WTC11 (cell line): ENCODE data around the gene MOB3B. TPM values are rescaled to one million over a fixed set of nuclear protein-coding genes. Genes with fewer than 3 reads are reported as not detected.

Source experiments
- ATAC-seq: fragments of 200-7000 bp; cut with Tn5 transposase; 2 replicates; pipeline ENCODE4 v1.10.0; 2021; ENCODE audit warnings: mild to moderate bottlenecking, moderate library complexity
- CTCF ChIA-PET: fragments of 300-600 bp; sonication (Branson Sonifier 250); formaldehyde crosslinking; loops from one replicate; lab custom pipeline; 2021; ENCODE audit warnings: antibody characterized with exemption; lab: Charles Lee
- POLR2A ChIA-PET: fragments of 350-600 bp; sonication (Branson Sonifier 250); formaldehyde crosslinking; loops from one replicate; lab custom pipeline; 2021; ENCODE audit warnings: antibody characterized with exemption; lab: Charles Lee
- DNase-seq: peaks from one replicate; pipeline ENCODE4 v3.0.0; 2021; ENCODE audit warnings: low spot score
- H3K27ac Mint-ChIP-seq: 2 replicates; pipeline ENCODE4 v1.8.0; 2021; ENCODE audit warnings: mixed read lengths
- H3K27me3 Mint-ChIP-seq: 2 replicates; pipeline ENCODE4 v1.8.0; 2021; ENCODE audit warnings: low read depth, mild to moderate bottlenecking, moderate library complexity, mixed read lengths
- H3K36me3 Mint-ChIP-seq: 2 replicates; pipeline ENCODE4 v1.8.0; 2021; ENCODE audit warnings: mixed read lengths
- H3K4me1 Mint-ChIP-seq: 2 replicates; pipeline ENCODE4 v1.8.0; 2022; ENCODE audit warnings: mixed read lengths
- H3K4me3 Mint-ChIP-seq: 2 replicates; pipeline ENCODE4 v1.8.0; 2021; ENCODE audit warnings: mild to moderate bottlenecking, moderate library complexity, mixed read lengths
- H3K9me3 Mint-ChIP-seq: 2 replicates; pipeline ENCODE4 v1.8.0; 2021; ENCODE audit warnings: mixed read lengths
- ATF3 ChIP-seq: sonication (generic); formaldehyde crosslinking; conservative IDR thresholded peaks from 2 replicates; pipeline ENCODE4 v1.8.1; 2022; ENCODE audit warnings: mild to moderate bottlenecking, missing genetic modification reagents
- ATF6 ChIP-seq: sonication (generic); formaldehyde crosslinking; IDR thresholded peaks from 2 replicates; pipeline ENCODE4 v1.8.1; 2023; ENCODE audit warnings: mild to moderate bottlenecking, missing genetic modification reagents
- CREM ChIP-seq: sonication (generic); formaldehyde crosslinking; IDR thresholded peaks from 2 replicates; pipeline ENCODE4 v1.8.1; 2022; ENCODE audit warnings: mild to moderate bottlenecking, missing genetic modification reagents, moderate library complexity
- FOXK1 ChIP-seq: sonication (generic); formaldehyde crosslinking; IDR thresholded peaks from 2 replicates; pipeline ENCODE4 v1.8.0; 2022; ENCODE audit warnings: mild to moderate bottlenecking, moderate library complexity, missing genetic modification reagents
- GTF2I ChIP-seq: fragments of 250-450 bp; sonication (Bioruptor Pico); conservative IDR thresholded peaks from 2 replicates; pipeline ENCODE4 v1.4.0; 2021; ENCODE audit warnings: mild to moderate bottlenecking
- HMGXB4 ChIP-seq: sonication (generic); formaldehyde crosslinking; IDR thresholded peaks from 2 replicates; pipeline ENCODE4 v1.8.1; 2023; ENCODE audit warnings: mild to moderate bottlenecking, moderate library complexity, missing genetic modification reagents
- JAZF1 ChIP-seq: fragments of 250-450 bp; sonication (Bioruptor Pico); IDR thresholded peaks from 2 replicates; pipeline ENCODE4 v1.9.0; 2021; ENCODE audit warnings: moderate library complexity, mild to moderate bottlenecking, inconsistent platforms
- MAX ChIP-seq: sonication (generic); formaldehyde crosslinking; IDR thresholded peaks from 2 replicates; pipeline ENCODE4 v1.8.0; 2022; ENCODE audit warnings: mild to moderate bottlenecking, missing genetic modification reagents
- MYBL2 ChIP-seq: sonication (generic); formaldehyde crosslinking; IDR thresholded peaks from 2 replicates; pipeline ENCODE4 v1.8.1; 2023; ENCODE audit warnings: mild to moderate bottlenecking, moderate library complexity, missing genetic modification reagents
- NFE2L1 ChIP-seq: sonication (generic); formaldehyde crosslinking; IDR thresholded peaks from 2 replicates; pipeline ENCODE4 v1.8.1; 2023; ENCODE audit warnings: missing genetic modification reagents
- PRRX2 ChIP-seq: fragments of 250-450 bp; sonication (Bioruptor Pico); IDR thresholded peaks from 2 replicates; pipeline ENCODE4 v1.8.0; 2021; ENCODE audit warnings: mild to moderate bottlenecking
- SOX15 ChIP-seq: fragments of 250-450 bp; sonication (Bioruptor Pico); IDR thresholded peaks from 2 replicates; pipeline ENCODE4 v1.9.0; 2021; ENCODE audit warnings: mild to moderate bottlenecking
- SP1 ChIP-seq: sonication (generic); formaldehyde crosslinking; conservative IDR thresholded peaks from 2 replicates; pipeline ENCODE4 v1.8.1; 2022; ENCODE audit warnings: missing genetic modification reagents
- TEAD1 ChIP-seq: sonication (generic); formaldehyde crosslinking; IDR thresholded peaks from 2 replicates; pipeline ENCODE4 v1.8.0; 2022; ENCODE audit warnings: mild to moderate bottlenecking, missing genetic modification reagents
- USF1 ChIP-seq: sonication (generic); formaldehyde crosslinking; IDR thresholded peaks from 2 replicates; pipeline ENCODE4 v1.8.0; 2022; ENCODE audit warnings: mild to moderate bottlenecking, missing genetic modification reagents
- USF2 ChIP-seq: sonication (generic); formaldehyde crosslinking; IDR thresholded peaks from 2 replicates; pipeline ENCODE4 v1.8.1; 2023; ENCODE audit warnings: mild to moderate bottlenecking, missing genetic modification reagents, moderate library complexity
- ZBTB21 ChIP-seq: sonication (generic); formaldehyde crosslinking; IDR thresholded peaks from 2 replicates; pipeline ENCODE4 v1.8.1; 2023; ENCODE audit warnings: mild to moderate bottlenecking, missing genetic modification reagents, borderline replicate concordance
- ZNF121 ChIP-seq: sonication (generic); formaldehyde crosslinking; IDR thresholded peaks from 2 replicates; pipeline ENCODE4 v1.8.0; 2023; ENCODE audit warnings: missing genetic modification reagents
- ZNF232 ChIP-seq: sonication (generic); formaldehyde crosslinking; IDR thresholded peaks from 2 replicates; pipeline ENCODE4 v1.8.0; 2022; ENCODE audit warnings: mild to moderate bottlenecking, missing genetic modification reagents
- ZNF317 ChIP-seq: sonication (generic); formaldehyde crosslinking; IDR thresholded peaks from 2 replicates; pipeline ENCODE4 v1.8.1; 2023; ENCODE audit warnings: low read depth, mild to moderate bottlenecking, moderate library complexity, missing genetic modification reagents, borderline replicate concordance
- ZNF416 ChIP-seq: fragments of 250-450 bp; sonication (Bioruptor Pico); IDR thresholded peaks from 2 replicates; pipeline ENCODE4 v1.9.0; 2021; ENCODE audit warnings: mild to moderate bottlenecking, inconsistent platforms
- total RNA-seq: library from RNA; stranded (reverse); gene quantifications from 3 replicates; pipeline ENCODE4 v1.2.3, GENCODE V29; 2021

MOB3B gene
- total RNA-seq, 1 experiment from 2014 or later, result 25.1 TPM

GRCh38 chr9:27573634-27574590 is 44.3 kb upstream of the MOB3B start:
- peak; percentile 92 for DNase-seq
- H3K4me1 Mint-ChIP-seq, result peaks cover 27% of the 10 kb centered on the region
- H3K9me3 Mint-ChIP-seq, result peaks cover 15% of the 10 kb centered on the region
- peak overlapping the region; percentile 95 for H3K4me3 Mint-ChIP-seq
- ChIA-PET CTCF (interaction anchor here (0.6 to 1.0 kb wide), 2 partner anchors 30 to 33 kb away, joined by 3 read pairs; no protein-coding TSS in a partner anchor), POLR2A (interaction anchor here (0.6 kb wide), 3 partner anchors 11 to 264 kb away, joined by 3 to 4 read pairs (median 3); no protein-coding TSS in a partner anchor)
- peak overlapping the region; percentile 100 for H3K27ac Mint-ChIP-seq
- TF ChIP-seq ZNF317 (CRISPR knock-in tag) (no peak), PRRX2 (CRISPR knock-in tag) (no peak), CREM (CRISPR knock-in tag) (peak; percentile 90; the same call in 1 of the 2 replicates), JAZF1 (CRISPR knock-in tag) (no peak), ATF3 (CRISPR knock-in tag) (no peak), MYBL2 (CRISPR knock-in tag) (0 out of 2 replicates have a peak, but pooled peaks have one; percentile 74), FOXK1 (CRISPR knock-in tag) (peak; percentile 95), USF2 (no peak), ZNF416 (no peak), ZNF232 (CRISPR knock-in tag) (no peak; the same call in 1 of the 2 replicates), NFE2L1 (peak; percentile 59; the same call in 1 of the 2 replicates), SOX15 (CRISPR knock-in tag) (no peak), MAX (CRISPR knock-in tag) (peak; percentile 83), HMGXB4 (CRISPR knock-in tag) (0 out of 2 replicates have a peak, but pooled peaks have one; percentile 5), SP1 (CRISPR knock-in tag) (peak; percentile 96), GTF2I (CRISPR knock-in tag) (no peak), TEAD1 (CRISPR knock-in tag) (peak; percentile 60; the same call in 1 of the 2 replicates), ATF6 (CRISPR knock-in tag) (no peak), ZNF121 (CRISPR knock-in tag) (no peak), USF1 (CRISPR knock-in tag) (no peak), ZBTB21 (CRISPR knock-in tag) (peak; percentile 99)
- TF ChIP-seq, all 79 proteins: peak for 9
- ATAC-seq, result peak; percentile 88
- Mint-ChIP-seq H3K36me3 (peaks cover 15% of the 10 kb centered on the region), H3K27me3 (peaks cover 21% of the 10 kb centered on the region)
